ENCODE data around the gene OR10T2.
"Not testable (repeated sequence)": the region's sequence is repeated elsewhere in the genome, so short reads cannot be mapped to it uniquely, and the experiment has no call there.

The OR10T2 gene

GRCh38 chr1:158398818-158399514 lies at the start of gene OR10T2:
Gene OR10T2, minus strand, starts transcription at chr1:158399466. Its CDS starts 0 bp downstream, at chr1:158399466.
- no peak for DNase-seq (ENCODE audit: low read depth in 3 of 3)

GRCh38 chr1:158445376-158445775 lies 46.1 kb upstream of the OR10T2 start:
- no peak for DNase-seq (ENCODE audit: low read depth in 3 of 3)

- DNase-seq (ENCODE audit: low read depth in 3 of 3): no peak
Observed at GRCh38 chr1:158434741-158435140, 35.5 kb upstream of the OR10T2 start.

GRCh38 chr1:158430163-158430562 lies 30.9 kb upstream of the OR10T2 start:
- not testable (repeated sequence) for DNase-seq (ENCODE audit: low read depth in 3 of 3)

GRCh38 chr1:158426137-158426536 lies 26.9 kb upstream of the OR10T2 start, which contains the start of gene OR10K2:
Gene OR10K2, minus strand, starts transcription at chr1:158426237. Its CDS starts 5,371 bp downstream, at chr1:158420866.
- no peak for DNase-seq (ENCODE audit: low read depth in 3 of 3)

- no peak for DNase-seq (ENCODE audit: low read depth in 3 of 3)
Observed at GRCh38 chr1:158425027-158425426, 25.8 kb upstream of the OR10T2 start.

- DNase-seq (ENCODE audit: low read depth in 3 of 3): no peak
Observed at GRCh38 chr1:158422212-158422611, 22.9 kb upstream of the OR10T2 start.

GRCh38 chr1:158417586-158417985 lies 18.3 kb upstream of the OR10T2 start:
- no peak for DNase-seq (ENCODE audit: low read depth in 3 of 3)

- DNase-seq (ENCODE audit: low read depth in 3 of 3): no peak
Observed at GRCh38 chr1:158414651-158415345, 15.5 kb upstream of the OR10T2 start.

GRCh38 chr1:158407092-158407491 lies 7.8 kb upstream of the OR10T2 start:
- no peak for DNase-seq (ENCODE audit: low read depth in 3 of 3)

GRCh38 chr1:158400871-158401270 lies 1.6 kb upstream of the OR10T2 start:
- DNase-seq (ENCODE audit: low read depth in 3 of 3): no peak

- DNase-seq (ENCODE audit: low read depth in 3 of 3): no peak
Observed at GRCh38 chr1:158396646-158397045, 2.6 kb downstream of the OR10T2 start.

- DNase-seq (ENCODE audit: low read depth in 3 of 3): no peak
Observed at GRCh38 chr1:158393476-158393875, 5.8 kb downstream of the OR10T2 start.

- DNase-seq (ENCODE audit: low read depth in 3 of 3): no peak
Observed at GRCh38 chr1:158391099-158391498, 8.2 kb downstream of the OR10T2 start.

GRCh38 chr1:158390331-158390730 lies 8.9 kb downstream of the OR10T2 start:
- DNase-seq (ENCODE audit: low read depth in 3 of 3): no peak

- no peak for DNase-seq (ENCODE audit: low read depth in 3 of 3)
Observed at GRCh38 chr1:158374860-158375259, 24.4 kb downstream of the OR10T2 start.

GRCh38 chr1:158374101-158374500 lies 25.2 kb downstream of the OR10T2 start:
- DNase-seq (ENCODE audit: low read depth in 3 of 3): not testable (repeated sequence)

- no peak for DNase-seq (ENCODE audit: low read depth in 3 of 3)
Observed at GRCh38 chr1:158371188-158371953, 27.9 kb downstream of the OR10T2 start.

GRCh38 chr1:158366783-158367182 lies 32.5 kb downstream of the OR10T2 start:
- no peak for DNase-seq (ENCODE audit: low read depth in 3 of 3)

- DNase-seq (ENCODE audit: low read depth in 3 of 3): no peak
Observed at GRCh38 chr1:158362941-158363340, 36.3 kb downstream of the OR10T2 start.

GRCh38 chr1:158362482-158362881 lies 36.8 kb downstream of the OR10T2 start:
- DNase-seq (ENCODE audit: low read depth in 3 of 3): no peak

- no peak for DNase-seq (ENCODE audit: low read depth in 3 of 3)
Observed at GRCh38 chr1:158357441-158357840, 41.8 kb downstream of the OR10T2 start.
